OCI-LY1 (cell line): ENCODE results near the gene USP9Y.

Experiments
- EZH2 ChIP-seq: fragments of 200-600 bp; sonication (generic), shearing (Covaris generic); IDR thresholded peaks from 2 replicates; pipeline ENCODE4 v1.8.0; 2017; ENCODE audit warnings: borderline replicate concordance, mixed run types, mild to moderate bottlenecking, antibody characterized with exemption, low read length, moderate library complexity, mixed read lengths
- TF ChIP-seq, protein P1 (sequence below): fragments of 200-600 bp; sonication (generic), shearing (Covaris generic); IDR thresholded peaks from 2 replicates; pipeline ENCODE4 v1.5.1; 2017; ENCODE audit warnings: mild to moderate bottlenecking, antibody characterized with exemption, low read length, moderate library complexity, mixed read lengths

DNA sequence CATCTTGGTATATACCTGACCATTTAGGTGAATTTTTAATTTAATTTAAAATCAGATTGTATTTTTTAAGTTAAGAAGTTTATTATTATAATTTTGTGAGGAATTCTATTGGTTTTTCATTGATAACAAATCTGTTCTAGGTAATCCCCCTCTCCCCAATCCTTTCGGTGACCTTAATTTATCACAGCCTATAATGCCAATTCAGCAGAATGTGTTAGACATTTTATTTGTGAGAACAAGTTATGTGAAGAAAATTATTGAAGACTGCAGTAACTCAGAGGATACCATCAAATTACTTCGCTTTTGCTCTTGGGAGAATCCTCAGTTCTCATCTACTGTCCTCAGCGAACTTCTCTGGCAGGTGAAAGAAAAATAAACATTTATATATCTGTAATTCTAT is 145.8 kb downstream of the USP9Y start:
- TF ChIP-seq, protein P1, sequence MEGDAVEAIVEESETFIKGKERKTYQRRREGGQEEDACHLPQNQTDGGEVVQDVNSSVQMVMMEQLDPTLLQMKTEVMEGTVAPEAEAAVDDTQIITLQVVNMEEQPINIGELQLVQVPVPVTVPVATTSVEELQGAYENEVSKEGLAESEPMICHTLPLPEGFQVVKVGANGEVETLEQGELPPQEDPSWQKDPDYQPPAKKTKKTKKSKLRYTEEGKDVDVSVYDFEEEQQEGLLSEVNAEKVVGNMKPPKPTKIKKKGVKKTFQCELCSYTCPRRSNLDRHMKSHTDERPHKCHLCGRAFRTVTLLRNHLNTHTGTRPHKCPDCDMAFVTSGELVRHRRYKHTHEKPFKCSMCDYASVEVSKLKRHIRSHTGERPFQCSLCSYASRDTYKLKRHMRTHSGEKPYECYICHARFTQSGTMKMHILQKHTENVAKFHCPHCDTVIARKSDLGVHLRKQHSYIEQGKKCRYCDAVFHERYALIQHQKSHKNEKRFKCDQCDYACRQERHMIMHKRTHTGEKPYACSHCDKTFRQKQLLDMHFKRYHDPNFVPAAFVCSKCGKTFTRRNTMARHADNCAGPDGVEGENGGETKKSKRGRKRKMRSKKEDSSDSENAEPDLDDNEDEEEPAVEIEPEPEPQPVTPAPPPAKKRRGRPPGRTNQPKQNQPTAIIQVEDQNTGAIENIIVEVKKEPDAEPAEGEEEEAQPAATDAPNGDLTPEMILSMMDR, result no peak
- TF ChIP-seq EZH2, result no peak
